Upper lobe of left lung (tissue), 6 donors: ENCODE data around the gene FPR2. TPM values are rescaled to one million over a fixed set of nuclear protein-coding genes. Genes with fewer than 3 reads are reported as not detected.

ENCODE experiments used
- ATAC-seq, 2 donors: fragments of 200-7000 bp; cut with Tn5 transposase; one replicate each; pipeline ENCODE4 v1.9.1; 2022; ENCODE audit warnings: mild to moderate bottlenecking in 2 of 2, moderate library complexity in 2 of 2; ENCODE audit not compliant: low FRiP score in 2 of 2
- DNase-seq, 2 donors: peaks; one replicate each; pipeline ENCODE4 v3.0.0-alpha.2; 2019 to 2020
- H3K27ac ChIP-seq, 4 donors: fragments of 200-600 bp; sonication (generic); one replicate each; pipeline ENCODE4 v1.5.1; 2016 to 2019
- H3K27me3 ChIP-seq, 4 donors: fragments of 200-600 bp; sonication (generic); one replicate each; pipeline ENCODE4 v1.5.1; 2017 to 2019
- H3K36me3 ChIP-seq, 4 donors: fragments of 200-600 bp; sonication (generic); one replicate each; pipeline ENCODE4 v1.5.1; 2016 to 2019
- H3K4me1 ChIP-seq, 4 donors: fragments of 200-600 bp; sonication (generic); one replicate each; pipeline ENCODE4 v1.5.1; 2018 to 2019
- H3K4me3 ChIP-seq, 4 donors: fragments of 200-600 bp; sonication (generic); one replicate each; pipeline ENCODE4 v1.5.1; 2017 to 2019; ENCODE audit warnings: mild to moderate bottlenecking in 2 of 4, moderate library complexity in 1 of 4
- H3K9me3 ChIP-seq, 4 donors: fragments of 200-600 bp; sonication (generic); one replicate each; pipeline ENCODE4 v1.5.1; 2018 to 2019
- CTCF ChIP-seq, 6 experiments: fragments of 450-650 bp in 4 of 6; fragments of 200-600 bp in 2 of 6; sonication (generic) in 2 of 6; IDR thresholded peaks; one replicate each; pipeline ENCODE4 v1.5.1; 2016 to 2019; ENCODE audit warnings: antibody characterized with exemption in 6 of 6
- EP300 ChIP-seq, 4 donors: sonication (generic); formaldehyde crosslinking; IDR thresholded peaks; one replicate each; pipeline ENCODE4 v1.5.1; 2017; ENCODE audit warnings: antibody characterized with exemption in 4 of 4, control low read depth in 2 of 4
- POLR2A ChIP-seq, 4 donors: fragments of 450-650 bp; IDR thresholded peaks; one replicate each; pipeline ENCODE4 v1.5.1; 2016 to 2017; ENCODE audit warnings: antibody characterized with exemption in 4 of 4, mild to moderate bottlenecking in 2 of 4
- POLR2AphosphoS5 ChIP-seq, 2 donors: sonication (generic); formaldehyde crosslinking; IDR thresholded peaks; one replicate each; pipeline ENCODE4 v1.5.1; 2017; ENCODE audit warnings: antibody characterized with exemption in 2 of 2
- WGBS, 2 donors: methylation state at CpG; one replicate each; pipeline ENCODE4 v1.1.5; 2017 to 2018; 5-methylcytosine and 5-hydroxymethylcytosine counted together
- total RNA-seq, 6 donors: library from RNA; depleted of rRNA in 4 of 6; stranded (reverse); fragments of >200 nt in 4 of 6; gene quantifications; one replicate each; pipeline versions ENCODE4 v1.1.0 to v1.2.1, GENCODE V29; 2016 to 2021
- donor health status: DM: no; HTN: no; CAD: no; lungs with moderate emphysema.
- donor health status: DM: no; HTN: yes; CAD: no; lungs with severe emphysema.

Gene FPR2
- total RNA-seq, 6 donors from 2014 or later, result 4.2 to 52.4 (median 20.5) TPM

- ATAC-seq, result peak; percentile 47 to 65
- TF ChIP-seq CTCF (IDR thresholded peaks at IDR 0.05), result no peak
- TF ChIP-seq POLR2A (IDR thresholded peaks at IDR 0.05), result peak in 1 of 4 donors; percentile 26
- TF ChIP-seq EP300 (IDR thresholded peaks at IDR 0.05), result no peak
- peak in 1 of 2 donors; percentile 20 for TF ChIP-seq POLR2AphosphoS5 (IDR thresholded peaks at IDR 0.05)
- no peaks in the 10 kb centered on the region for H3K36me3 ChIP-seq
- no peak overlapping the region for H3K4me3 ChIP-seq
- H3K27ac ChIP-seq, result peak overlapping the region in 2 of 4 donors; percentile 59 to 75
- WGBS, 2 donors, result 61 to 78% methylated on average over 4 to 5 of the region's 6 CpGs
- no peaks in the 10 kb centered on the region for H3K27me3 ChIP-seq
- peaks cover 0 to 12% (median 2%) of the 10 kb centered on the region in 4 donors for H3K4me1 ChIP-seq
- no peaks in the 10 kb centered on the region for H3K9me3 ChIP-seq
- DNase-seq, result no peak
Observed at GRCh38 chr19:51789061-51789795, 28.2 kb downstream of the FPR2 start.

GRCh38 chr19:51792932-51793331 lies 32.0 kb downstream of the FPR2 start:
- H3K36me3 ChIP-seq, result no peaks in the 10 kb centered on the region
- TF ChIP-seq POLR2AphosphoS5 (IDR thresholded peaks at IDR 0.05) (no peak), CTCF (IDR thresholded peaks at IDR 0.05) (no peak), EP300 (IDR thresholded peaks at IDR 0.05) (no peak), POLR2A (IDR thresholded peaks at IDR 0.05) (no peak)
- H3K4me1 ChIP-seq, result peaks cover 0 to 3% (median 2%) of the 10 kb centered on the region in 4 donors
- WGBS, 2 donors, result 51 to 75% methylated on average over 2 of the region's 2 CpGs
- H3K27ac ChIP-seq, result no peak overlapping the region
- no peaks in the 10 kb centered on the region for H3K27me3 ChIP-seq
- DNase-seq, result no peak
- no peak overlapping the region for H3K4me3 ChIP-seq
- ATAC-seq, result no peak
- H3K9me3 ChIP-seq, result no peaks in the 10 kb centered on the region

DNA sequence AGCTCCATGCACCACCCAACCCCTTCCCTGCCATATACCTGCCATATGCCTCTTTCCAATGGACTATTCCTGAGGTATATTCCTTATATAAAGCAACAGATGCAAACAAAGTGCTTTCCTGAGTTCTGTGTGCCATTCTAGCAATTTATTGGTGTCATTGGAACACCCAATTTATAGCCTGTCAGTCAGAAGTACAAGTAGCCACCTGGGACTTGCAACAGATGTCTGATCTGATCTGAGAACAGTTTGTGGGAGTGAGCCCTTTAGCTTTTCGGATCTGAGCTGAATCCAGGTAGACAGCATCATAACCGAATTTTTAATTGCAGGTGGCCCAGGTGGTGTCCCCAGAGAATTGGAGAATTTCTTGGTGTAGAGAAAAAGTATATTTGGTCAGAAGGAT lies 33.0 kb downstream of the FPR2 start:
- H3K27me3 ChIP-seq, result no peaks in the 10 kb centered on the region
- peaks cover 0 to 9% (median 6%) of the 10 kb centered on the region in 4 donors for H3K4me1 ChIP-seq
- H3K4me3 ChIP-seq, result no peak overlapping the region
- no peak for DNase-seq
- TF ChIP-seq CTCF (IDR thresholded peaks at IDR 0.05) (no peak), EP300 (IDR thresholded peaks at IDR 0.05) (no peak), POLR2A (IDR thresholded peaks at IDR 0.05) (no peak), POLR2AphosphoS5 (IDR thresholded peaks at IDR 0.05) (no peak)
- WGBS, 2 donors, result 85 to 93% methylated on average over 2 of the region's 2 CpGs
- no peaks in the 10 kb centered on the region for H3K9me3 ChIP-seq
- H3K27ac ChIP-seq, result no peak overlapping the region
- ATAC-seq, result no peak
- H3K36me3 ChIP-seq, result no peaks in the 10 kb centered on the region

DNA sequence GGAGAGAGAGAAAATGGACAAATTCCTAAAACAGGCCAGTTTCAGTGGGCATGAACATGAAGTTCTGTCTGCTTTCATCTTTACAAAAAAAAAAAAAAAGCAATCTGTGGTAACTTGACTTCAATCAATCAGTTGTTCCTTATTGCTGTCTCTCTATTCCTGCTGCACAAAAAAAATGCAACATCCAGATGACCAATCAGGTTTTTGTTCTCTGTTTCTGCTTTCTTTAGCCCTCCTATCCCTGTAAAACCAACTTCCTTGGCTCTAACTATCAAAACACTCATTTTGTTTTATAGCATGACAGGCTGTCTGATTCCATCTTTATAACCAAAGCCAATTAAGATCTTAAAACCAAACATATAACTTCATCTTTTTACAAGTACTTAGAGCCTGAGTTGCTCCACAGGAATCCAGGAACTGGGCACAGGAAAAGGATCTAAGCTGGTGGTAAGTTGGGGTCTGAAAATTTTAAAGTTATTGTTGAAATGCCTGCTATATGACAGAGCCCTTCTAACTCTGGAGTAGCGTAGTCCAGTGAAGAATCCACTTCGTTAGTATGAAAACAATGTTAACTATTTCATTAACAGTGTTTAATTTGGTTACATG lies 34.0 kb downstream of the FPR2 start, which contains the start of gene FPR3:
Gene FPR3 (plus strand): TSS at position 273 of the 606 bp plus-strand sequence. CDS start 28,592 bp downstream, outside the sequence.
- whole genome bisulfite sequencing, 2 donors, result 43 to 49% methylated on average over 2 of the region's 2 CpGs
- H3K9me3 ChIP-seq, result no peaks in the 10 kb centered on the region
- H3K27ac ChIP-seq, result peak within 1 kb of the TSS in 2 of 4 donors; percentile 28 to 81
- H3K4me3 ChIP-seq, result peak within 1 kb of the TSS in 1 of 4 donors; percentile 37
- no peaks in the 10 kb centered on the region for H3K36me3 ChIP-seq
- ATAC-seq, result no peak
- no peak for DNase-seq
- H3K4me1 ChIP-seq, result peaks cover 7 to 16% (median 14%) of the 10 kb centered on the region in 4 donors
- TF ChIP-seq POLR2AphosphoS5 (IDR thresholded peaks at IDR 0.05) (no peak), CTCF (IDR thresholded peaks at IDR 0.05) (no peak), POLR2A (IDR thresholded peaks at IDR 0.05) (peak in 1 of 4 donors; percentile 43), EP300 (IDR thresholded peaks at IDR 0.05) (no peak)
- H3K27me3 ChIP-seq, result no peaks in the 10 kb centered on the region
